HepG2 (cell line): ENCODE measurements around the gene MLYCD. TPM values are rescaled to one million over a fixed set of nuclear protein-coding genes. Genes with fewer than 3 reads are reported as not detected.

Source experiments
- ATAC-seq: fragments of 200-7000 bp; cut with Tn5 transposase; 3 replicates; pipeline ENCODE4 v1.9.1; 2020; ENCODE audit warnings: mild to moderate bottlenecking, moderate library complexity
- BruUV-seq: library from RNA; stranded (reverse); fragments of 400-500 nt; replicated peaks from 2 replicates; lab custom pipeline; 2021; lab: Mats Ljungman, UMichigan
- CTCF ChIA-PET: fragments of 300-600 bp; formaldehyde crosslinking; extraction: SDS; loops from one replicate; lab custom pipeline; 2021; ENCODE audit warnings: low total read pairs, inconsistent platforms, low intra/inter-chr PET ratio; lab: Yijun Ruan, JAX
- POLR2A ChIA-PET: fragments of 350-600 bp; sonication (Branson Sonifier 250); formaldehyde crosslinking; loops from one replicate; lab custom pipeline; 2020; ENCODE audit warnings: antibody characterized with exemption, inconsistent platforms; lab: Yijun Ruan, JAX
- DNase-seq: peaks from one replicate; pipeline ENCODE4 v3.0.0-alpha.2; 2015; ENCODE audit warnings: low spot score
- FAIRE-seq: peaks from 3 replicates; lab custom pipeline; 2011; peaks lifted over from hg19 to GRCh38; lab: Jason Lieb, UNC
- H2AFZ ChIP-seq: one replicate; pipeline ENCODE4 v1.6.1; 2011; ENCODE audit warnings: low read length, inconsistent platforms
- H3K27ac ChIP-seq: fragments of 300-600 bp; 3 replicates; pipeline ENCODE4 v1.8.0; 2011; ENCODE audit warnings: mixed run types, mild to moderate bottlenecking, mixed read lengths, low read length, inconsistent platforms; ENCODE audit not compliant: insufficient read depth; ENCODE audit errors: extremely low read length
- H3K27me3 ChIP-seq, 2 experiments: fragments of 200-600 bp in 1 of 2; 2 replicates in 1 of 2; 3 replicates in 1 of 2; pipeline versions ENCODE4 v1.6.0 to v1.8.0; 2011; ENCODE audit warnings: low read length in 2 of 2, mild to moderate bottlenecking in 2 of 2, moderate library complexity in 2 of 2, inconsistent platforms in 1 of 2; ENCODE audit not compliant: insufficient read depth in 2 of 2, control insufficient read depth in 1 of 2
- H3K36me3 ChIP-seq, 2 experiments: fragments of 200-600 bp in 1 of 2; replicated peaks in 1 of 2; 2 replicates in 1 of 2; 3 replicates in 1 of 2; pipeline versions ENCODE4 v1.5.1 to v1.8.0; 2011; ENCODE audit warnings: low read length in 2 of 2, inconsistent platforms in 1 of 2; ENCODE audit not compliant: insufficient read depth in 2 of 2, control insufficient read depth in 1 of 2
- H3K4me1 ChIP-seq: 2 replicates; pipeline ENCODE4 v1.5.1; 2012; ENCODE audit warnings: low read length, inconsistent platforms; ENCODE audit not compliant: insufficient read depth
- H3K4me2 ChIP-seq: 2 replicates; pipeline ENCODE4 v1.6.0; 2011; ENCODE audit warnings: low read depth, low read length, inconsistent platforms
- H3K4me3 ChIP-seq, 3 experiments: fragments of 200-600 bp in 1 of 3; sonication (generic), shearing (Covaris generic) in 1 of 3; replicated peaks in 1 of 3; 2 replicates each; pipeline ENCODE4 v1.5.1; 2011 to 2016; ENCODE audit warnings: low read length in 3 of 3, inconsistent platforms in 2 of 3, low read depth in 2 of 3, mild to moderate bottlenecking in 2 of 3, control low read depth in 1 of 3, mixed read lengths in 1 of 3; ENCODE audit not compliant: insufficient read depth in 1 of 3
- H3K79me2 ChIP-seq: one replicate; pipeline ENCODE4 v1.6.1; 2011; ENCODE audit warnings: low read length, inconsistent platforms; ENCODE audit not compliant: insufficient read depth
- H3K9ac ChIP-seq: 2 replicates; pipeline ENCODE4 v1.6.0; 2011; ENCODE audit warnings: mild to moderate bottlenecking, low read depth, low read length, inconsistent platforms; ENCODE audit not compliant: insufficient read depth
- H3K9me3 ChIP-seq: 2 replicates; pipeline ENCODE4 v1.5.1; 2012; ENCODE audit warnings: mild to moderate bottlenecking, low read length
- H4K20me1 ChIP-seq: 2 replicates; pipeline ENCODE4 v1.6.0; 2011; ENCODE audit warnings: inconsistent platforms, mild to moderate bottlenecking, low read length, moderate library complexity; ENCODE audit not compliant: insufficient read depth
- NCOA5 ChIP-seq: sonication (generic); formaldehyde crosslinking; IDR thresholded peaks from 2 replicates; pipeline ENCODE4 v1.4.0; 2020; ENCODE audit warnings: missing genetic modification reagents
- POLR2G ChIP-seq: fragments of 200-400 bp; formaldehyde crosslinking; IDR thresholded peaks from 2 replicates; pipeline ENCODE4 v1.6.1; 2018; ENCODE audit warnings: mild to moderate bottlenecking, low read depth, low read length, moderate library complexity
- ZNF776 ChIP-seq: sonication (generic); formaldehyde crosslinking; IDR thresholded peaks from 2 replicates; pipeline ENCODE4 v1.4.0; 2020; ENCODE audit warnings: mild to moderate bottlenecking, missing genetic modification reagents
- WGBS: methylation state at CpG from one replicate; pipeline ENCODE4 v1.1.6; 2017; ENCODE audit warnings: low lambda C conversion rate; 5-methylcytosine and 5-hydroxymethylcytosine counted together
- in situ Hi-C: cut with HindIII; loops from 2 replicates; pipeline ENCODE4 v1.10.0; 2017; ENCODE audit warnings: low pct_unique_long_range_greater_than_20kb; ENCODE audit not compliant: extremely low pct_ligation_motif_present
- intact Hi-C: fragments of 100-400 bp; cut with micrococcal nuclease; formaldehyde crosslinking; loops from one replicate; pipeline ENCODE4 v1.10.0; 2022; ENCODE audit not compliant: unreplicated experiment
- polyA plus RNA-seq, 8 experiments: library from polyadenylated mRNA; depleted of rRNA in 3 of 8; stranded (reverse) in 7 of 8; unstranded in 1 of 8; fragments of >200 nt; fragmentation: Illumina TruSeq in 4 of 8; extraction: Trizol in 4 of 8; gene quantifications; 2 replicates each; pipeline versions ENCODE4 v1.2.1 to v1.2.3, GENCODE V29; 2011 to 2016; ENCODE audit warnings: low read depth in 4 of 8, missing spikeins in 1 of 8, mixed read lengths in 1 of 8; ENCODE audit not compliant: insufficient read depth in 1 of 8
- total RNA-seq, 5 experiments: library from RNA; depleted of rRNA; stranded (reverse); fragments of >200 nt; fragmentation: Illumina TruSeq; extraction: Trizol; gene quantifications; 2 replicates each; pipeline ENCODE4 v1.2.3, GENCODE V29; 2016; ENCODE audit warnings: low read depth in 1 of 5

Gene MLYCD
- total and polyA plus RNA-seq, 2 of the 13 experiments (the other 11 are each of a cell fraction or from before 2014, with no cell fraction given): 1.8 to 4.0 TPM

DNA sequence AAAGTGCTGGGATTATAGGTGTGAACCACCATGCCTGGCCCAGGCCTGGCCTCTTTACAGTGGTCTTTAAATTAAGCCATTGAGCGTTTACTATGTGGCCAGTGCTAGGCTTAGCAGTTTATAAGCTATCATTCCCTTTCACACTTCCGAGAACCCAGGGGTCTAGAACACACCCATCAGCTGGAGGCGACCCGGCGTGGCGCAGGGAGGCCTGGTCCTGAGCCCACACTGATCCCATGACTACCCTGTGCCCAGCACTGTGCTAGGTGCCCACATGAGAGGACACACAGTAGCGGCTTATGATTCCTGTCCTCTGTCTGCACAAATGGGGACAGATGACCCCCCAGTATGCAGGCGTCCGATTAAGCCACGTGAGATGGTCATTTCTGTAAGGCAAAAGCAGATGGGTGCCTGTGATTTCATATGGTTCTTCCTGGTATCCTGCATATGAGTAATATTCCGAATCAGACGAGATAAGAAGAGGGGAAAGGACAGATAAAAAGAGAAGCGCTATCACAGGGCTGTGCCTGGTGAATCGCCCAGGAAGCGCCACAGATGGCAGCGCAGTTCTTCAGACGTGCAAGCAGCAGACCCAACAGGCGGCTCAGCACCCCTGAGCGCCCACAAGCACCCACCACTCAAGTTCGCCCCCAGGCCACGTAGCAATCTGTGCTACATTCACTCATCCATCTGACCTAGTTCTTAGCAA lies 59.4 kb downstream of the MLYCD start (continued):
- no peak for TF ChIP-seq ZNF776

DNA sequence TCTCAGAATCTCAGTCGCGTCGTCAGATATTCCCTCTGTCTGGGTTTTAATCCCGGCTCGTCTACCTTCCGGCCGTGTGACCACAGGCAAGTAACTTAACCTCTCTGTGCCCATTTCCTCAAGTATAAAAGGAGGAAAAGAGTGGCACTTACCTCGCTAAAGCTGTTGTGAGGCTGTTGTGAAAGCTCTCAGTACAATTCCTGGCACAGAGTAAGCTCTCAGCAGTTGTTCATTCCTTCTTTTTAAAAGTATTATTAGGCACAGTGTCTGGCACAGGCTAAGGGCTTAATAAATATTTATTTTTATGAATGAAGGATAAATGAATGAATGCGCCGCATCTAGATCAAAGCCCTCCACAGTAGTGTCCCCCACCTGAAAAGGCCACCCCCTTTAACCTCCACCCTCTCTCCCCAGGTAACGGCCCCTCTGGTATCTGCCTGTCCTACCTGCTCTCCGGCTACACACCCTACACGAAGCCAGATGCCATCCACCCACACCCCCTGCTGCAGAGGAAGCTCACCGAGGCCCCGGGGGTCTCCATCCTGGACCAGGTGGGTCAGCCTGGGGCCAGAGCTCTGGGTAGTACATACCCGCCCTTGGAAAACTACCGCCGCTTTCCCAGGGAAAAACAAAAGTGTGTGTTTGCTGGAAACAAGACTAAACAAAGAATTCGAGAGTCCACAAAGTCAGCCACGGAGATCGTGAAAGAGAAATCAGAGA lies 60.1 kb downstream of the MLYCD start:
- in situ Hi-C loops: loop anchor here (5.0 to 25.0 kb wide), 2 partner anchors 83 to 228 kb away; partner anchors contain the start of genes ADAD2, SLC38A8 and TAF1C
- no peak overlapping the region for H2AFZ ChIP-seq
- no peak overlapping the region for H3K27ac ChIP-seq
- no peak overlapping the region for H3K9ac ChIP-seq
- peaks cover 20% of the 10 kb centered on the region for H3K79me2 ChIP-seq
- H3K9me3 ChIP-seq: no peaks in the 10 kb centered on the region
- 0 out of 2 replicates have a peak, but pooled peaks have one; percentile 25 for TF ChIP-seq POLR2G
- no peak for TF ChIP-seq NCOA5 (CRISPR knock-in tag)
- TF ChIP-seq, all 625 proteins: peak for 1
- Histone ChIP-seq H3K4me3 (no peak overlapping the region), H3K4me1 (peaks cover 31% of the 10 kb centered on the region), H3K27me3 (no peaks in the 10 kb centered on the region; a peak in 1 of 5 replicates), H4K20me1 (peaks cover 33% of the 10 kb centered on the region), H3K36me3 (peaks cover 49 to 84% of the 10 kb centered on the region in 2 experiments), H3K4me2 (no peak overlapping the region)
- ATAC-seq: no peak
- WGBS: 91% methylated on average over 21 of the region's 21 CpGs
- no peak for FAIRE-seq
- no peak for DNase-seq
- BruUV-seq: no TSS peak
- intact Hi-C loops: loop anchor here (10.0 kb wide), 1 partner anchor 134 kb away; no protein-coding TSS in a partner anchor
- POLR2A ChIA-PET: no interaction called here
- CTCF ChIA-PET: interaction anchor here (3.2 kb wide), 1 partner anchor 105 kb away, joined by 53 read pairs; no protein-coding TSS in a partner anchor
